ENCODE data around the gene RPL13. TPM values are rescaled to one million over a fixed set of nuclear protein-coding genes. Genes with fewer than 3 reads are reported as not detected.

RPL13 gene
- total RNA-seq, 1 donor from 2014 or later, result 17,833 TPM

DNA sequence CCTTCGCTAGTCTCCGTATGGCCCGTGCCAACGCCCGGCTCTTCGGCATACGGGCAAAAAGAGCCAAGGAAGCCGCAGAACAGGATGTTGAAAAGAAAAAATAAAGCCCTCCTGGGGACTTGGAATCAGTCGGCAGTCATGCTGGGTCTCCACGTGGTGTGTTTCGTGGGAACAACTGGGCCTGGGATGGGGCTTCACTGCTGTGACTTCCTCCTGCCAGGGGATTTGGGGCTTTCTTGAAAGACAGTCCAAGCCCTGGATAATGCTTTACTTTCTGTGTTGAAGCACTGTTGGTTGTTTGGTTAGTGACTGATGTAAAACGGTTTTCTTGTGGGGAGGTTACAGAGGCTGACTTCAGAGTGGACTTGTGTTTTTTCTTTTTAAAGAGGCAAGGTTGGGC, 2.5 kb downstream of the RPL13 start:
- Histone ChIP-seq H3K27me3 (ENCODE audit: control insufficient read depth, insufficient read depth, low read length) (peaks cover 5% of the 10 kb centered on the region), H3K36me3 (ENCODE audit: control insufficient read depth, insufficient read depth, low read length) (peaks cover 8% of the 10 kb centered on the region), H3K4me3 (ENCODE audit: low read depth, low read length) (no peak overlapping the region)
- DNase-seq (ENCODE audit: low read depth), result no peak
- no peak for TF ChIP-seq CTCF (IDR thresholded peaks at IDR 0.05; ENCODE audit: insufficient read depth, low read length, poor library complexity, severe bottlenecking)

GRCh38 chr16:89563639-89564392, 3.3 kb downstream of the RPL13 start:
- H3K4me3 ChIP-seq (ENCODE audit: low read depth, low read length), result no peak overlapping the region
- DNase-seq (ENCODE audit: low read depth), result no peak
- H3K36me3 ChIP-seq (ENCODE audit: control insufficient read depth, insufficient read depth, low read length), result peaks cover 8% of the 10 kb centered on the region
- no peak for TF ChIP-seq CTCF (IDR thresholded peaks at IDR 0.05; ENCODE audit: insufficient read depth, low read length, poor library complexity, severe bottlenecking)
- H3K27me3 ChIP-seq (ENCODE audit: control insufficient read depth, insufficient read depth, low read length), result peaks cover 9% of the 10 kb centered on the region

DNA sequence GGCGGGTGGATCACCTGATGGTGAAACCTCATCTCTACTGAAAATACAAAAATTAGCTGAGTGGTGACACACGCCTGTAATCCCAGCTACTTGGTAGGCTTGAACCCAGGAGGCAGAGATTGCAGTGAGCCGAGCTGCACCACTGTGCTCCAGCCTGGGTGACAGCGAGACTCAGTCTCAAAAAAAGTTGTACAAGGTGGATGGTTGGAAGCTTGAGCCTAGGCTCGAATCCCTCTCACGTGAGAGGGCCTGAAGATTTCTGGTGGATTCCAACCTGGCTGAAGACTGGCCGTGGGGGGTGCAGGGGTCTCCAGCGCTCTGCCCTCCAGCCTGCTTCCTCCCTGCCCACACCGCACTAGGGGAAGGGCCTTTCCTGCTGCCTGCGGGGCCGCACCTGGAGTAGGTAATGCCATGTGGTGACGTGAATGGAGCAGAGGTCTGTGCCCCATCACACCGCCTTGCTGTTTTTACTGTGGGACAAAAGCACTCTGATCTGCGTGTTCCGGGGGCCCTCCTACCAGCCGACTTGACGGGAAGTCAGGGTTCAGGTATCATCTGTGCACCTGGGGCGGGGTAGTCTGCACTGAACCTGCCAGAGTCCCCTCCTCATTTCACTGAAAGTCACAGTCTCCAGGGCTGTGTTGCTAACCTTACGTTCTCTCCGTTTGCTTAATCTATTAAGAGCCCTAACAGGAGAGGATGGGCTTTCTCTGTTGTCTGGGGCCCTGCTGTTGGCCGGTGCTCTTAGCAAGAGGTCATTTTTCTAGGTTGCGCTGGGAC, 4.2 kb downstream of the RPL13 start:
- Histone ChIP-seq H3K4me3 (ENCODE audit: low read depth, low read length) (no peak overlapping the region), H3K27me3 (ENCODE audit: control insufficient read depth, insufficient read depth, low read length) (peaks cover 16% of the 10 kb centered on the region), H3K36me3 (ENCODE audit: control insufficient read depth, insufficient read depth, low read length) (peaks cover 8% of the 10 kb centered on the region)
- TF ChIP-seq CTCF (IDR thresholded peaks at IDR 0.05; ENCODE audit: insufficient read depth, low read length, poor library complexity, severe bottlenecking), result no peak
- DNase-seq (ENCODE audit: low read depth), result no peak

DNA sequence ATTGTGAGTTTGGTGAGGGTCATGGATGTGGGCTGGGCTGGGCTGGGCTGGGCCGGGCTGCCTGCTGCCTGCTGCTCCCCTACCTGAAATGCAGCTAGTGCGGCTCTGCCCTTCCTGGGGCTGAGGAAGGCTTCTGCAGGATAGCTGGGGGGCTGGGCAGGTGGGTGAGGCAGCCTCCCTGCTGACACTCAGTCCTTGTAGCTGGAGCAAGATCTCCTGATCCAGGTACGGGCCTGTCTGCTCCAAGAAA, 4.7 kb downstream of the RPL13 start:
- peaks cover 21% of the 10 kb centered on the region for H3K27me3 ChIP-seq (ENCODE audit: control insufficient read depth, insufficient read depth, low read length)
- no peak overlapping the region for H3K4me3 ChIP-seq (ENCODE audit: low read depth, low read length)
- DNase-seq (ENCODE audit: low read depth), result no peak
- H3K36me3 ChIP-seq (ENCODE audit: control insufficient read depth, insufficient read depth, low read length), result peaks cover 8% of the 10 kb centered on the region
- TF ChIP-seq CTCF (IDR thresholded peaks at IDR 0.05; ENCODE audit: insufficient read depth, low read length, poor library complexity, severe bottlenecking), result no peak

- H3K36me3 ChIP-seq (ENCODE audit: control insufficient read depth, insufficient read depth, low read length), result peaks cover 8% of the 10 kb centered on the region
- H3K27me3 ChIP-seq (ENCODE audit: control insufficient read depth, insufficient read depth, low read length), result peaks cover 25% of the 10 kb centered on the region
- H3K4me3 ChIP-seq (ENCODE audit: low read depth, low read length), result no peak overlapping the region
- peak; percentile 78 for TF ChIP-seq CTCF (IDR thresholded peaks at IDR 0.05; ENCODE audit: insufficient read depth, low read length, poor library complexity, severe bottlenecking)
- no peak for DNase-seq (ENCODE audit: low read depth)
Observed at GRCh38 chr16:89565506-89566372, 5.3 kb downstream of the RPL13 start.
